Keratinocyte (primary cell): ENCODE data around the gene VPS18. TPM values are rescaled to one million over a fixed set of nuclear protein-coding genes. Genes with fewer than 3 reads are reported as not detected.
"Not testable (repeated sequence)": the region's sequence is repeated elsewhere in the genome, so short reads cannot be mapped to it uniquely, and the experiment has no call there.

Source experiments
- DNase-seq: peaks from one replicate; pipeline ENCODE4 v3.0.0-alpha.2; 2011; ENCODE audit warnings: low read depth, missing footprints, low spot score
- FAIRE-seq: peaks from 2 replicates; lab custom pipeline; 2011; peaks lifted over from hg19 to GRCh38; lab: Jason Lieb, UNC
- H2AFZ ChIP-seq: 2 replicates; pipeline ENCODE4 v1.6.0; 2012; ENCODE audit warnings: low read length, control low read depth, inconsistent platforms; ENCODE audit not compliant: control insufficient read depth
- H3K27ac ChIP-seq: 2 replicates; pipeline ENCODE4 v1.5.1; 2011; ENCODE audit warnings: low read length; ENCODE audit not compliant: control insufficient read depth, insufficient read depth
- H3K27me3 ChIP-seq: 3 replicates; pipeline ENCODE4 v1.6.0; 2011; ENCODE audit warnings: low read length; ENCODE audit not compliant: control insufficient read depth, insufficient read depth; ENCODE audit errors: extremely low read depth
- H3K36me3 ChIP-seq, 2 experiments: 2 replicates in 1 of 2; 3 replicates in 1 of 2; pipeline ENCODE4 v1.5.1; 2011; ENCODE audit warnings: low read length in 2 of 2, mild to moderate bottlenecking in 1 of 2; ENCODE audit not compliant: control insufficient read depth in 2 of 2, insufficient read depth in 2 of 2; ENCODE audit errors: extremely low read depth in 1 of 2
- H3K4me1 ChIP-seq: 3 replicates; pipeline ENCODE4 v1.5.1; 2011; ENCODE audit warnings: low read length; ENCODE audit not compliant: control insufficient read depth, insufficient read depth; ENCODE audit errors: extremely low read depth
- H3K4me2 ChIP-seq: 3 replicates; pipeline ENCODE4 v1.6.0; 2011; ENCODE audit warnings: low read depth, low read length; ENCODE audit not compliant: control insufficient read depth, insufficient read depth; ENCODE audit errors: extremely low read depth
- H3K4me3 ChIP-seq, 3 experiments: fragments of 200-600 bp in 1 of 3; sonication (generic) in 1 of 3; 2 replicates in 2 of 3; 3 replicates in 1 of 3; pipeline ENCODE4 v1.5.1; 2011 to 2016; ENCODE audit warnings: low read length in 3 of 3, mild to moderate bottlenecking in 3 of 3, control low read depth in 2 of 3, inconsistent platforms in 1 of 3, low read depth in 1 of 3, mixed read lengths in 1 of 3, mixed run types in 1 of 3, moderate library complexity in 1 of 3; ENCODE audit not compliant: control insufficient read depth in 2 of 3, insufficient read depth in 2 of 3; ENCODE audit errors: extremely low read depth in 1 of 3
- H3K79me2 ChIP-seq: 2 replicates; pipeline ENCODE4 v1.6.0; 2012; ENCODE audit warnings: low read length; ENCODE audit not compliant: control insufficient read depth, insufficient read depth
- H3K9ac ChIP-seq: 3 replicates; pipeline ENCODE4 v1.6.0; 2011; ENCODE audit warnings: low read length; ENCODE audit not compliant: control insufficient read depth, insufficient read depth; ENCODE audit errors: extremely low read depth
- H3K9me1 ChIP-seq: 3 replicates; pipeline ENCODE4 v1.6.0; 2011; ENCODE audit warnings: low read length; ENCODE audit not compliant: control insufficient read depth, insufficient read depth; ENCODE audit errors: extremely low read depth
- H3K9me3 ChIP-seq: 2 replicates; pipeline ENCODE4 v1.5.1; 2012; ENCODE audit warnings: low read depth, low read length; ENCODE audit not compliant: control insufficient read depth
- H4K20me1 ChIP-seq: 3 replicates; pipeline ENCODE4 v1.6.0; 2011; ENCODE audit warnings: low read length; ENCODE audit not compliant: control insufficient read depth, insufficient read depth; ENCODE audit errors: extremely low read depth
- CTCF ChIP-seq, 3 experiments: IDR thresholded peaks in 1 of 3; conservative IDR thresholded peaks in 1 of 3; optimal IDR thresholded peaks in 1 of 3; 2 replicates in 2 of 3; 3 replicates in 1 of 3; pipeline versions ENCODE3 to v1.5.1; 2011; ENCODE audit warnings: low read length in 3 of 3, mild to moderate bottlenecking in 3 of 3, moderate library complexity in 2 of 3, control low read depth in 1 of 3, inconsistent platforms in 1 of 3; ENCODE audit not compliant: insufficient read depth in 2 of 3; ENCODE audit errors: extremely low read depth in 1 of 3
- EZH2 ChIP-seq: IDR thresholded peaks from one replicate; pipeline ENCODE4 v1.6.1; 2012; ENCODE audit warnings: inconsistent platforms, mild to moderate bottlenecking, low read length, moderate library complexity
- dilution Hi-C: fragments of 300-500 bp; cut with MboI; formaldehyde crosslinking; loops from one replicate; pipeline ENCODE4 v1.7.0; 2020; ENCODE audit warnings: low sequenced_read_pairs; ENCODE audit not compliant: extremely low pct_ligation_motif_present
- polyA plus RNA-seq, 5 experiments: library from polyadenylated mRNA; depleted of rRNA in 3 of 5; stranded (reverse) in 3 of 5; stranded (forward) in 1 of 5; unstranded in 1 of 5; fragments of >200 nt; gene quantifications; 1 replicate in 1 of 5; 2 replicates in 3 of 5; 3 replicates in 1 of 5; pipeline versions ENCODE4 v1.2.1 to v1.2.3, GENCODE V29; 2011 to 2012; ENCODE audit warnings: missing spikeins in 2 of 5, low read depth in 1 of 5, low replicate concordance in 1 of 5

VPS18 gene
- polyA plus RNA-seq, 1 donor (not counting 4 experiments of a cell fraction or from before 2014, with no cell fraction given): 11.6 TPM

- TF ChIP-seq EZH2: no peak
- peak; percentile 90 to 98 (median 93) for TF ChIP-seq CTCF (optimal IDR thresholded peaks at IDR 0.05 in 1 of 3, IDR thresholded peaks at IDR 0.05 in 1 of 3, conservative IDR thresholded peaks at IDR 0.05 in 1 of 3; ENCODE audit: extremely low read depth in 1 of 3, insufficient read depth in 2 of 3, low read length in 3 of 3)
- peak; percentile 73 for FAIRE-seq
- no peak overlapping the region for H3K4me2 ChIP-seq
Observed at GRCh38 chr15:40859206-40859851, 34.9 kb upstream of the VPS18 start.

GRCh38 chr15:40861147-40861546, 33.1 kb upstream of the VPS18 start:
- H3K27me3 ChIP-seq, DNase-seq, FAIRE-seq, H3K9me1 ChIP-seq, H3K27ac ChIP-seq, H2AFZ ChIP-seq, H3K4me3 ChIP-seq, H3K9ac ChIP-seq, H3K9me3 ChIP-seq, H3K4me2 ChIP-seq, dilution Hi-C loops, H4K20me1 ChIP-seq, H3K79me2 ChIP-seq: not testable (repeated sequence)
- Histone ChIP-seq H3K4me1 (peaks cover 21% of the 10 kb centered on the region), H3K36me3 (peaks cover 16 to 19% of the 10 kb centered on the region in 2 experiments)

More at GRCh38 chr15:40859206-40859851, 34.9 kb upstream of the VPS18 start:
- H3K9me1 ChIP-seq: no peaks in the 10 kb centered on the region
- H2AFZ ChIP-seq: no peak overlapping the region
- no peak overlapping the region for H3K27ac ChIP-seq
- peaks cover 29 to 34% of the 10 kb centered on the region in 2 experiments for H3K36me3 ChIP-seq
- H4K20me1 ChIP-seq: no peaks in the 10 kb centered on the region
- H3K9ac ChIP-seq: no peak overlapping the region
- no peak for DNase-seq
- H3K4me1 ChIP-seq: peaks cover 12% of the 10 kb centered on the region
- H3K79me2 ChIP-seq: no peaks in the 10 kb centered on the region
- dilution Hi-C loops: no loop called here
- no peak overlapping the region for H3K4me3 ChIP-seq
- no peaks in the 10 kb centered on the region for H3K9me3 ChIP-seq
- no peaks in the 10 kb centered on the region for H3K27me3 ChIP-seq
